CD4-positive, alpha-beta T cell treated with Interleukin-17A for 1 hour (primary cell): ENCODE results near the gene NME8.
"Not testable (repeated sequence)": the region's sequence is repeated elsewhere in the genome, so short reads cannot be mapped to it uniquely, and the experiment has no call there.

Source experiments
- DNase-seq: peaks from one replicate; pipeline ENCODE4 v3.0.0-alpha.2; 2020

NME8 gene

DNA sequence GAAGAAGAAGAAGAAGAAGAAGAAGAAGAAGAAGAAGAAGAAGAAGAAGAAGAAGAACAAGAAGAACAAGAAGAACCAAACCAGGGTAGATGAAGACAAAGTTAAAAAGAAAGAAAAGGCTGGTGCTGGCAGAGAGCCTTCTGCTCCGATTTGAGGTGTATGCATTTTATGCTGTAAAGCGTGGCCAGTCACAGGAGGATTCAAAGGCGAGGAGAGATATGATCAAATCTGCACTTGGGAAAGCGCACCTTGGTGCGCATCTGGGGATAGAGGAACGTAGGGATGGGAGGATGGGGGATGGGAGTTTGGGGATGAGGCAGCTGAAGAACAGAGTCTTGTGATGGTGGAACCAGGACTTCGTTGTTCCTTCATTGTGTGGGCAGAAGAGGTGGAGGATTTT, at the start of gene NME8:
TSS of gene NME8 (plus strand) at position 301 of the 400 bp plus-strand sequence. CDS start 1,670 bp downstream, outside the sequence.
- DNase-seq, result no peak

DNA sequence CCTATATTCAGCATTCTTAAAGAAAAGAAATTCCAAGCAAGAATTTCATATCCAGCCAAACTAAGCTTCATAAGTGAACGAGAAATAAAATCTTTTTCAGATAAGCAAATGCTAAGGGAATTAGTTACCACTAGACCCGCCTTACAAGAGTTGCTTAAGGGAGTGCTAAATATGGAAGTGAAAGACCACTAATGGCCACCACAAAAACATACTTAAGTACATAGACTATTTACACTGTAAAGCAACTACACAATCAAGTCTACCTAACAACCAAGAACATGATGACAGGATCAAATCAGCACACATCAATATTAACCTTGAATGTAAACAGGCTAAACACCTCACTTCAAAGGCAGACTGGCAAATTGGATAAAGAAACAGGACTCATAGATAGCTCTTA, 42.2 kb upstream of the NME8 start:
- no peak for DNase-seq

GRCh38 chr7:37812161-37812580, 36.2 kb upstream of the NME8 start:
- DNase-seq, result not testable (repeated sequence)

GRCh38 chr7:37815671-37816371, 32.6 kb upstream of the NME8 start:
- no peak for DNase-seq

GRCh38 chr7:37816922-37817590, 31.3 kb upstream of the NME8 start:
- no peak for DNase-seq

GRCh38 chr7:37817591-37817960, 30.8 kb upstream of the NME8 start:
- DNase-seq, result no peak

DNA sequence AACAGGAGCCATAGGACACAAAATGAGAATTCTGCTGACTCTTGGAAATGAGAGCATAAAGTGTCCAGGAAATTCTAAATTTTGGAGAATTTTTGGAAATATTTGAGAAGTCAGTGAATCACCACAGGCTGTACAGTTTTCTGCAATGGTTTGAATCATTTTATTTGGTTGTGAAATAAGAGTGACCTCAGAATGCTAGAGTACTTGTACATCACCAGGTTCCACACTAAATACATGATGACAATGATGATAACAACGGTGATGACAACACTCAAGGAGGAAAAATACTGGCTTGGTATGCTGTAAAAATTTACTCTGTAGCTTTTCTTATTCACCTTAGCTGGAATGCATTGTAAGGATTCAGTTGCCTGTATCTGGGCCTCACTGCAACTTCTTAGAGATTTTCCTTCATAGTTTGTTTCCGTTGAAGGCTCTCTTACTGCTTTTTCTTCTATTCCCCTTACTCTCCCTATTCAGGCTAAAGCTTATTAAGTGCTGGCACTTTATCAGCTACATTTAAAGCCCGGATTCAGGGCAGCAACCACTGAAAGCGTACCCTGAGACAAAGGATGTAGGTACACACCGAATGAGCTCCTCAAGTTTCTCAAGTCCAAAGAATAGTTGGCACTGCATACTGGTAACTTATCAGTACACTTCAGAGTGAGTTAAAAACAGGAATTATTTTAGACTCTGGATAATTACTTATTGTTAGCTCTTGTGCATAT, 30.2 kb upstream of the NME8 start:
- no peak for DNase-seq

GRCh38 chr7:37820708-37821468, 27.5 kb upstream of the NME8 start:
- no peak for DNase-seq

- DNase-seq, result no peak
Measured at GRCh38 chr7:37822946-37823345, 25.5 kb upstream of the NME8 start.

GRCh38 chr7:37823557-37823956, 24.8 kb upstream of the NME8 start:
- DNase-seq, result no peak

DNA sequence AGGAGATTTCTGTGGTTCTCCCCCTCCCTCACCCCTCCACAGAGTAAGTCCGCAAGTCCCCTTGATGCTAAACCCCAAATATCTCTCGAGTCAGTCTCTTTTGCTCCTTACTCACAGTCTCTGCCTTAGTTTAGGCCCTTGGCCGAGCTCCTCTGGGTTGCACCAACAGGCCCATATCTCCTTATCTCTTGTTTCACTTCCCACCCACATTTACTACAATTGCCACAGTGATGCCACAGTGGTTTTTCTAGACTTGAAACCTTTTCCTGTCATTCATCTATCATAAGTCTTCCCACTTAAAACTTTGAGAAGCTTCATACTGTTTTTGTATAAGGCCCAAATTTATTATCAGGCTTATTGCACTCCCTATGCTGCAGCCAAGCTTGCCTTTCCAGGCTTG, 23.4 kb upstream of the NME8 start:
- no peak for DNase-seq

GRCh38 chr7:37826825-37827224, 21.6 kb upstream of the NME8 start:
- no peak for DNase-seq

DNA sequence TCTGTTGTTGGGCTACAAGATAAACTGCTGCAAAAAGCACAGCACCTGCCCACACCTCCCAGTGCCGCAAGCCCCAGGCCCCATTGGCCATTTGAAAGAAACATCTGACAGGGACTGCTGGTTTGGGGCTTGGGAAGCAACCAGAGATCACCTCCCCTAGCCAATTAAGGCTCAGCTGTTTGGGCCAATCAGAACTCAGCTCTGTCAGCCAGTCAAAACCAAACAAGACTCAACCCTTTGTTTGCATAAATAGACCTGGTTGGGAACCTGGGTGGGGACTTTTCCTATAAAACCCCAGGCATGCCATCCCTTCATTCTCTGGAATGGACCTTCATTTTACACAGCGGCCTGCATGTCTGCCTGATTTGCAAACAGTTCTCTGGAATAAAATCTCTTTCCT, 17.2 kb upstream of the NME8 start:
- DNase-seq, result no peak

GRCh38 chr7:37832194-37832593, 16.2 kb upstream of the NME8 start:
- DNase-seq, result peak; percentile 17

DNA sequence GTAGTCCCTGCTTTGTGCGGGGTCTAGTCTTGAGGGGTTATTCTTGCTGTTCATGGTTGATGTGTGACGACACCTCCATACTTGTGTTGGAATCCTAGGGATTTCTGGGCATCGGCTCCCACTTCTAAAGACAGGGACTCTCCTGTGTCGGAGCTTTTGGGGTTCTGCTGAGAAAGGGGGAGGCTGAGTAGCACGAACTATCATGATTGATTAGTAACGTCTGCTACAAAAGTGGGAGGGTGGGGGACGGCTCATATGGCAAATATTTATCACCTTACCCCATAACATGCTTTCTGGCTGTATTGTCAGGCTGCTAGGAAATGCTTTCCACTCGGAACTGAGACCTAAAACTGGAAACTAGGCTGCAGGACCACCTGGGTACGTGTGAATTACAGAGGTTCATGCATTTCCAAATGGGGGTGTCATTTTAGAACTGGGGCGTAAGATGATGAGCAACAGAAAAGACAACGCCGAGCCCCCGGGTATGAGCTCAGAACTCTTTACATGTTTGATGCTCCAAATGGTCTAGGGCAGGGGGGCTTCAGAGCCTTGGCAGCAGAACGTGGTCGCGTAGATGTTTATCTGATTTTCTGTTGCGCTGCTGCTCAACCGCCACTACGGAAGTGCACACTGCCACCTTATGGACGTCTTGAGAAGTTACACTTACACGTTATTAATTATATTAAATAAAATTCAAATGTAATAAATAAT, 15.1 kb upstream of the NME8 start:
- DNase-seq, result peak; percentile 50

DNA sequence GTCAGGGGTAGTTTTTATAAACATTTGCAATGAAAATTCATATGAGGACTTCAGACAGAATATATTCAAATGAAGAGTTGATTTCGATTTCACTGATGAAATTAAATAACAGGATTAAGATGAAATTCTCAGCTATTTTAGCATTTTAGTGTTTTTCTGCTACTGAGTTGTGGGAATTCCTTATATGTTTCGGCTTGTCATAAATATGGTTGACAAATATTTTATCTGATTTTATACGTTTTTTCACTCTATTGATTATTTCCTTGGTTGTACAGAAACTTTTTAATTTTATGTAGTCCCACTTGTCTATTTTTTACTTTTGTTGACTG, 14.6 kb upstream of the NME8 start:
- no peak for DNase-seq

- DNase-seq, result no peak
Measured at GRCh38 chr7:37853468-37853867, 5.1 kb downstream of the NME8 start.

DNA sequence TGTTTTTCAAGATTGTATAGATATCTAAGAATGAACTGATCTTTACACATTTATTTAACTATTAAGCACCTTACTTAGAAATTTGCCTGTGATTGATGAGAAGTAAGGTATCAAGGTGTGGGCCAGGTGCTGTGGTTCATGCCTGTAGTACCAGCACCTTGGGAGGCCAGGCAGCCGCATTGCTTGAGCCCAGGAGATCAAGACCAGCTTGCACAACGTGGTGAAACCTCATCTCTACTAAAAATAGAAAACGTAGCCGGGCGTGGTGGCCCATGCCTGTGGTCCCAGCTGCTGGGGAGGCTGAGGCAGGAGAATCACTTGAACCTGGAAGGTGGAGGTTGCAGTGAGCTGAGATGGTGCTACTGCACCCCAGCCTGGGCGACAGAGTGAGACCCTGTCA, 33.7 kb downstream of the NME8 start:
- DNase-seq, result no peak

- DNase-seq, result no peak
Measured at GRCh38 chr7:37893359-37893758, 45.0 kb downstream of the NME8 start.

DNA sequence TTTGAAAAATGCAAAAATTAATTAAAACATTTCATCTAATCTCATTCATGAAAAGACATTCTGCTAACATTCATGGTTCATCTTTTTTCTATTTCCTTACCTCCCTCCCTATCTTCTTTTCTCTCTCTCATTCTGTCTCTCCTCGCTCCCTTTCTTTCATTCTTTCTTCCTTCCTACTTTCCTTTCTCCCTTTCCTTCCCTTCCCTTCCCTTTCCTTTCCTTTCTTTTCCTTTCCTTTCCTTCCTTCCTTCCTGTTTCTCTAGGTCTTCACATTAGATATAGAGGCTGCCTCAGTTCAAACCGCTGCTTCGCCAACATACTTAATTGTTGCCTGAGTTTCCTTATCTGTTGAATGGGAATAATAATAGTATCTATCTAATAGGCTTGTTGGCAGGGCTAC, 46.3 kb downstream of the NME8 start:
- DNase-seq, result no peak

- DNase-seq, result no peak
Measured at GRCh38 chr7:37899712-37900247, 51.4 kb downstream of the NME8 start.

DNA sequence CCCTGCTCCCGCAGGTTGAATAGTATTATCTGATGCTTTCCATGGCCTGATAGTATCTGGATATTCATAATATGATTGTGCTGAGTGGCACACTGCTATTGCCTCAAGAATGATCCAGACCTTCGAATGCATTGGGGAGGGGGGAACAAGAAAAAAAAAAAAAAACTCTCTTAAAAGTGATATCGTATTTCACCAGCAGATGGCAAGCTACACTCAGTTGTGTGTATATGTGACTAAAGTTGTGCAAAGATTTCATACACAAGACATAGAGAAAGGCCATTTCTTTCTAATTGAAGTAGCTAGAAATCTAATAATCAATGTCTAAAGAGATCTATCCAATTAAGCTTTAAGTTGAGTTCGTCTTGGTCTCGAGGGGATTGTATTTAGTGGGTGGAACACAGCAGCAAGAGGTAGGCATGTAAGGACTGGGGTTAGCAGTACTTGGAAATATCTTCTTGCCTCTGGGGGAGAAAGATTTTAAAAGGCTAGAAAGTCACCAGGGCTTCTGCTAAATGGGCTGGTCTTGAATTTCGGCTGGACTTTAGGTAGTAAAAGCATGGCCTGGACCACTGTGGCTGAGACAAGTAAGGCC, 52.9 kb downstream of the NME8 start:
- DNase-seq, result peak; percentile 3
